Measurements from ENCODE around the gene ARL5A.

Gene ARL5A

GRCh38 chr2:151781642-151782041, 46.6 kb downstream of the ARL5A start:
- Histone ChIP-seq H3K4ac (ENCODE audit: low read depth, low read length) (no peak overlapping the region), H3K4me1 (ENCODE audit: control insufficient read depth in 1 of 2, insufficient read depth in 2 of 2, low read length in 2 of 2) (no peaks in the 10 kb centered on the region), H3K4me2 (ENCODE audit: low read length) (no peak overlapping the region), H2BK5ac (ENCODE audit: low read depth, low read length, poor library complexity) (no peak overlapping the region), H3K14ac (ENCODE audit: low read length) (no peak overlapping the region), H3K23ac (ENCODE audit: low read length) (no peak overlapping the region), H3K79me1 (ENCODE audit: low read length) (no peaks in the 10 kb centered on the region), H3K27me3 (ENCODE audit: insufficient read depth, low read length) (no peaks in the 10 kb centered on the region), H4K8ac (ENCODE audit: low read depth, low read length) (no peak overlapping the region), H3K9me3 (ENCODE audit: insufficient read depth, low read depth, low read length) (no peaks in the 10 kb centered on the region), H2AFZ (ENCODE audit: insufficient read depth, low read length, poor library complexity) (no peak overlapping the region), H3K27ac (ENCODE audit: low read depth, low read length) (no peak overlapping the region), H3K18ac (ENCODE audit: low read length) (no peak overlapping the region), H2BK120ac (ENCODE audit: insufficient read depth, low read length, poor library complexity) (no peak overlapping the region), H2AK5ac (ENCODE audit: low read length) (no peak overlapping the region), H3K79me2 (ENCODE audit: control insufficient read depth, insufficient read depth, low read length, poor library complexity) (no peaks in the 10 kb centered on the region), H4K91ac (ENCODE audit: low read depth, low read length) (no peak overlapping the region), H3K9ac (ENCODE audit: low read length) (no peak overlapping the region), H4K12ac (ENCODE audit: low read depth, low read length) (no peak overlapping the region), H2BK12ac (ENCODE audit: low read length) (no peak overlapping the region), H3K4me3 (ENCODE audit: low read depth, low read length) (no peak overlapping the region), H3K36me3 (ENCODE audit: control insufficient read depth in 1 of 2, insufficient read depth in 2 of 2, low read length in 2 of 2) (peaks cover 12 to 19% of the 10 kb centered on the region in 2 experiments)
- no peak for DNase-seq
- no CpG with 5 or more reads among the region's 4 CpGs for WGBS (ENCODE audit: extremely low coverage, insufficient coverage, insufficient read length)

- Histone ChIP-seq H3K9me3 (ENCODE audit: insufficient read depth, low read depth, low read length) (no peaks in the 10 kb centered on the region), H3K36me3 (ENCODE audit: control insufficient read depth in 1 of 2, insufficient read depth in 2 of 2, low read length in 2 of 2) (peaks cover 12 to 24% of the 10 kb centered on the region in 2 experiments), H3K18ac (ENCODE audit: low read length) (no peak overlapping the region), H3K4me3 (ENCODE audit: low read depth, low read length) (no peak overlapping the region), H3K14ac (ENCODE audit: low read length) (no peak overlapping the region), H4K91ac (ENCODE audit: low read depth, low read length) (no peak overlapping the region), H2AFZ (ENCODE audit: insufficient read depth, low read length, poor library complexity) (no peak overlapping the region), H2BK12ac (ENCODE audit: low read length) (no peak overlapping the region), H3K4me2 (ENCODE audit: low read length) (no peak overlapping the region), H4K8ac (ENCODE audit: low read depth, low read length) (no peak overlapping the region), H3K27me3 (ENCODE audit: insufficient read depth, low read length) (no peaks in the 10 kb centered on the region), H3K4me1 (ENCODE audit: control insufficient read depth in 1 of 2, insufficient read depth in 2 of 2, low read length in 2 of 2) (no peaks in the 10 kb centered on the region), H3K79me2 (ENCODE audit: control insufficient read depth, insufficient read depth, low read length, poor library complexity) (no peaks in the 10 kb centered on the region), H3K4ac (ENCODE audit: low read depth, low read length) (no peak overlapping the region), H2BK5ac (ENCODE audit: low read depth, low read length, poor library complexity) (no peak overlapping the region), H3K27ac (ENCODE audit: low read depth, low read length) (no peak overlapping the region), H3K79me1 (ENCODE audit: low read length) (no peaks in the 10 kb centered on the region), H2BK120ac (ENCODE audit: insufficient read depth, low read length, poor library complexity) (no peak overlapping the region), H3K9ac (ENCODE audit: low read length) (no peak overlapping the region), H4K12ac (ENCODE audit: low read depth, low read length) (no peak overlapping the region), H2AK5ac (ENCODE audit: low read length) (no peak overlapping the region), H3K23ac (ENCODE audit: low read length) (no peak overlapping the region)
- DNase-seq: no peak
Observed at GRCh38 chr2:151780938-151781337, 47.3 kb downstream of the ARL5A start.

GRCh38 chr2:151777935-151778334, 50.3 kb downstream of the ARL5A start:
- no peak overlapping the region for H2BK120ac ChIP-seq (ENCODE audit: insufficient read depth, low read length, poor library complexity)
- H3K4ac ChIP-seq (ENCODE audit: low read depth, low read length): no peak overlapping the region
- H3K4me2 ChIP-seq (ENCODE audit: low read length): no peak overlapping the region
- no peaks in the 10 kb centered on the region for H3K27me3 ChIP-seq (ENCODE audit: insufficient read depth, low read length)
- H3K14ac ChIP-seq (ENCODE audit: low read length): no peak overlapping the region
- H3K4me3 ChIP-seq (ENCODE audit: low read depth, low read length): no peak overlapping the region
- no peak overlapping the region for H2BK12ac ChIP-seq (ENCODE audit: low read length)
- no peak overlapping the region for H3K27ac ChIP-seq (ENCODE audit: low read depth, low read length)
- peaks cover 7 to 23% of the 10 kb centered on the region in 2 experiments for H3K36me3 ChIP-seq (ENCODE audit: control insufficient read depth in 1 of 2, insufficient read depth in 2 of 2, low read length in 2 of 2)
- no peak overlapping the region for H4K91ac ChIP-seq (ENCODE audit: low read depth, low read length)
- no peak overlapping the region for H2AK5ac ChIP-seq (ENCODE audit: low read length)
- H4K8ac ChIP-seq (ENCODE audit: low read depth, low read length): no peak overlapping the region
- H3K79me2 ChIP-seq (ENCODE audit: control insufficient read depth, insufficient read depth, low read length, poor library complexity): no peaks in the 10 kb centered on the region
- no peaks in the 10 kb centered on the region for H3K4me1 ChIP-seq (ENCODE audit: control insufficient read depth in 1 of 2, insufficient read depth in 2 of 2, low read length in 2 of 2)
- no peak overlapping the region for H3K9ac ChIP-seq (ENCODE audit: low read length)
- no peak overlapping the region for H2BK5ac ChIP-seq (ENCODE audit: low read depth, low read length, poor library complexity)
- H3K79me1 ChIP-seq (ENCODE audit: low read length): no peaks in the 10 kb centered on the region
- H3K23ac ChIP-seq (ENCODE audit: low read length): no peak overlapping the region
- no peak for DNase-seq
- H2AFZ ChIP-seq (ENCODE audit: insufficient read depth, low read length, poor library complexity): no peak overlapping the region
- WGBS (ENCODE audit: extremely low coverage, insufficient coverage, insufficient read length): no CpG with 5 or more reads among the region's 2 CpGs
- no peak overlapping the region for H4K12ac ChIP-seq (ENCODE audit: low read depth, low read length)
- no peak overlapping the region for H3K18ac ChIP-seq (ENCODE audit: low read length)
- H3K9me3 ChIP-seq (ENCODE audit: insufficient read depth, low read depth, low read length): no peaks in the 10 kb centered on the region

- no peak overlapping the region for H3K14ac ChIP-seq (ENCODE audit: low read length)
- H3K9ac ChIP-seq (ENCODE audit: low read length): no peak overlapping the region
- H3K27me3 ChIP-seq (ENCODE audit: insufficient read depth, low read length): no peaks in the 10 kb centered on the region
- no peak for DNase-seq
- no peak overlapping the region for H2BK12ac ChIP-seq (ENCODE audit: low read length)
- no peaks in the 10 kb centered on the region for H3K79me2 ChIP-seq (ENCODE audit: control insufficient read depth, insufficient read depth, low read length, poor library complexity)
- H3K18ac ChIP-seq (ENCODE audit: low read length): no peak overlapping the region
- no peaks in the 10 kb centered on the region for H3K4me1 ChIP-seq (ENCODE audit: control insufficient read depth in 1 of 2, insufficient read depth in 2 of 2, low read length in 2 of 2)
- H3K4ac ChIP-seq (ENCODE audit: low read depth, low read length): no peak overlapping the region
- H4K8ac ChIP-seq (ENCODE audit: low read depth, low read length): no peak overlapping the region
- no peak overlapping the region for H3K23ac ChIP-seq (ENCODE audit: low read length)
- H3K4me3 ChIP-seq (ENCODE audit: low read depth, low read length): no peak overlapping the region
- H4K12ac ChIP-seq (ENCODE audit: low read depth, low read length): no peak overlapping the region
- no peak overlapping the region for H3K27ac ChIP-seq (ENCODE audit: low read depth, low read length)
- peaks cover 7 to 23% of the 10 kb centered on the region in 2 experiments for H3K36me3 ChIP-seq (ENCODE audit: control insufficient read depth in 1 of 2, insufficient read depth in 2 of 2, low read length in 2 of 2)
- no peak overlapping the region for H2AFZ ChIP-seq (ENCODE audit: insufficient read depth, low read length, poor library complexity)
- H3K4me2 ChIP-seq (ENCODE audit: low read length): no peak overlapping the region
- no peaks in the 10 kb centered on the region for H3K79me1 ChIP-seq (ENCODE audit: low read length)
- no peak overlapping the region for H2BK5ac ChIP-seq (ENCODE audit: low read depth, low read length, poor library complexity)
- no peaks in the 10 kb centered on the region for H3K9me3 ChIP-seq (ENCODE audit: insufficient read depth, low read depth, low read length)
- WGBS (ENCODE audit: extremely low coverage, insufficient coverage, insufficient read length): no CpG with 5 or more reads among the region's 3 CpGs
- H4K91ac ChIP-seq (ENCODE audit: low read depth, low read length): no peak overlapping the region
- H2BK120ac ChIP-seq (ENCODE audit: insufficient read depth, low read length, poor library complexity): no peak overlapping the region
- H2AK5ac ChIP-seq (ENCODE audit: low read length): no peak overlapping the region
Observed at GRCh38 chr2:151777487-151777886, 50.7 kb downstream of the ARL5A start.
